HepG2 (cell line): ENCODE results near the gene GGA2.

Experiments
- CAMTA2 ChIP-seq: sonication (generic); formaldehyde crosslinking; IDR thresholded peaks from 2 replicates; pipeline ENCODE4 v1.4.0; 2020; ENCODE audit warnings: mild to moderate bottlenecking, missing genetic modification reagents, borderline replicate concordance
- CC2D1A ChIP-seq: sonication (generic); formaldehyde crosslinking; IDR thresholded peaks from 2 replicates; pipeline ENCODE4 v1.8.1; 2023; ENCODE audit warnings: mild to moderate bottlenecking, missing genetic modification reagents
- EZH2 ChIP-seq: conservative IDR thresholded peaks from 2 replicates; pipeline ENCODE4 v1.6.1; 2012; ENCODE audit warnings: mild to moderate bottlenecking, low read depth, low read length, moderate library complexity
- FOXA1 ChIP-seq, 2 experiments: fragments of 450-650 bp in 1 of 2; sonication (generic) in 1 of 2; formaldehyde crosslinking in 1 of 2; IDR thresholded peaks; 2 replicates each; pipeline versions ENCODE4 v1.4.0 to v1.6.1; 2016 to 2020; ENCODE audit warnings: missing genetic modification reagents in 1 of 2
- FOXM1 ChIP-seq: sonication (generic); formaldehyde crosslinking; IDR thresholded peaks from 2 replicates; pipeline ENCODE4 v1.5.0; 2020; ENCODE audit warnings: missing genetic modification reagents
- PREB ChIP-seq: sonication (generic); formaldehyde crosslinking; IDR thresholded peaks from 2 replicates; pipeline ENCODE4 v1.4.0; 2020; ENCODE audit warnings: missing genetic modification reagents
- TAF1 ChIP-seq: sonication (generic); formaldehyde crosslinking; IDR thresholded peaks from 2 replicates; pipeline ENCODE4 v1.4.0; 2020; ENCODE audit warnings: missing genetic modification reagents
- ZFP36 ChIP-seq: fragments of 150-350 bp; IDR thresholded peaks from 2 replicates; pipeline ENCODE4 v1.6.1; 2018; ENCODE audit warnings: borderline replicate concordance, low read length, low read depth; ENCODE audit not compliant: partially characterized antibody
- TF ChIP-seq, protein P1 (sequence below): sonication (generic); formaldehyde crosslinking; IDR thresholded peaks from 2 replicates; pipeline ENCODE4 v1.5.0; 2020; ENCODE audit warnings: mild to moderate bottlenecking, missing genetic modification reagents, moderate library complexity

DNA sequence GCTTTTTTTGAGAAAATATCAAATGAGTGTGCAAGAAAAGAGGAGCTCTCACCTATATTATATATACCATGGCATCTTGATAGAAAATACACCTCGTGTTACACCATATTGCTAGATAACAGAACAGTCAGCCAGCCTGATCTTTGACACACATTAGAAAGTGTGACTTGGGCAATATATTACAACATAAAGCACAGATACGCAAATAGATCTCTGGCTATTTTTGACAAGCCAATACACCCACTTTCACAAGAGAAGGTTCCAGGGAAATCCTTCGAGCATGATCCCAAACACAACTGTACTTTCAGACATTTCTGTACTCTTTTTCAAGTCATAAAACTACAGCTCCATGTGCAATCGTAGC is 9.4 kb downstream of the GGA2 start:
- TF ChIP-seq PREB (CRISPR knock-in tag) (no peak), FOXM1 (CRISPR knock-in tag) (no peak), TAF1 (CRISPR knock-in tag) (no peak), CC2D1A (CRISPR knock-in tag) (no peak), CAMTA2 (CRISPR knock-in tag) (no peak), ZFP36 (no peak), FOXA1 (IDR thresholded peaks at IDR 0.05) (no peak), FOXA1 (CRISPR knock-in tag; IDR thresholded peaks at IDR 0.05) (no peak), EZH2 (no peak)
- TF ChIP-seq, protein P1, sequence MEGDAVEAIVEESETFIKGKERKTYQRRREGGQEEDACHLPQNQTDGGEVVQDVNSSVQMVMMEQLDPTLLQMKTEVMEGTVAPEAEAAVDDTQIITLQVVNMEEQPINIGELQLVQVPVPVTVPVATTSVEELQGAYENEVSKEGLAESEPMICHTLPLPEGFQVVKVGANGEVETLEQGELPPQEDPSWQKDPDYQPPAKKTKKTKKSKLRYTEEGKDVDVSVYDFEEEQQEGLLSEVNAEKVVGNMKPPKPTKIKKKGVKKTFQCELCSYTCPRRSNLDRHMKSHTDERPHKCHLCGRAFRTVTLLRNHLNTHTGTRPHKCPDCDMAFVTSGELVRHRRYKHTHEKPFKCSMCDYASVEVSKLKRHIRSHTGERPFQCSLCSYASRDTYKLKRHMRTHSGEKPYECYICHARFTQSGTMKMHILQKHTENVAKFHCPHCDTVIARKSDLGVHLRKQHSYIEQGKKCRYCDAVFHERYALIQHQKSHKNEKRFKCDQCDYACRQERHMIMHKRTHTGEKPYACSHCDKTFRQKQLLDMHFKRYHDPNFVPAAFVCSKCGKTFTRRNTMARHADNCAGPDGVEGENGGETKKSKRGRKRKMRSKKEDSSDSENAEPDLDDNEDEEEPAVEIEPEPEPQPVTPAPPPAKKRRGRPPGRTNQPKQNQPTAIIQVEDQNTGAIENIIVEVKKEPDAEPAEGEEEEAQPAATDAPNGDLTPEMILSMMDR = no peak
